ENCODE results near the gene NLRP3.
"Not testable (repeated sequence)": the region's sequence is repeated elsewhere in the genome, so short reads cannot be mapped to it uniquely, and the experiment has no call there.

NLRP3 gene

GRCh38 chr1:247415423-247416361, at the start of gene NLRP3:
Gene NLRP3 (plus strand): TSS chr1:247416173. CDS start chr1:247418801, 2,628 bp downstream.
- no peak for DNase-seq

DNA sequence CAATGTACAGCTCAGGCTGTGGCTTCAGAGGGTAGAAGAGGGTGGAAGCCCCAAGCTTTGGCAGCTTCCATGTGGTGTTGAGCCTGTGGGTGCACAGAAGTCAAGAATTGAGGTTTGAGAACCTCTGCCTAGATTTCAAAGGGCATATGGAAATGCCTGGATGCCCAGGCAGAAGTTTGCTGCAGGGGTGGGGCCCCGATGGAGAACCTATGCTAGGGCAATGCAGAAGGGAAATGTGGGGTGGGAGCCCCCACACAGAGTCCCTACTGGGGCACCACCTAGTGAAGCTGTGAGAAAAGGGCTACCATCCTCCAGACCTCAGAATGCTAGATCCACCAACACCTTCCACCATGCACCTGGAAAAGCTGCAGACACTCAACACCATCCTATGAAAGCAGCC, 49.6 kb upstream of the NLRP3 start:
- not testable (repeated sequence) for DNase-seq

DNA sequence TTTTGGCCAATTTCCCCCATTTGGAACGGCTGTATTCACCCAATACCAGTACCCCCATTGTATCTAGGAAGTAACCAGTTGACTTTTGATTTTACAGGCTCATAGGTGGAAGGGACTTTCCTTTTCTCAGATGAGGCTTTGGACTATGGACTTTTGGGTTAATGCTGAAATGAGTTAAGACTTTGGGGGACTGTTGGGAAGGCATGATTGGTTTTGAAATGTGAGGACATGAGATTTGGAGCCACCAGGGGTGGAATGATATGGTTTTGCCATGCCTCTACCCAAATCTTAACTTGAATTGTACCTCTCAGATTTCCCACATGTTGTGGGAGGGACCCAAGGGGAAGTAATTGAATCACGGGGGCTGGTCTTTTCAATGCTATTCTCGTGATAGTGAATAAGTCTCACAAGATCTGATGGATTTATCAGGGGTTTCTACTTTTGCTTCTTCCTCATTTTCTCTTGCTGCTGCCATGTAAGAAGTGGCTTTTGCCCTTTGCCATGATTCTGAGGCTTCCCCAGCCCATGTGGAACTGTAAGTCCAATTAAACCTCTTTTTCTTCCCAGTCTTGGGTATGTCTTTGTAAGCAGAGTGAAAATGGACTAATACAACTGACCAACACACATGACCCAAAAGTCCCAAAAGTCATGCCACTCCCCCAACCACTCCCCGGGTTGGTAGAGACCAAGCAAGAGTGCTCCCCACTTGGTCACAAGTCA, 48.9 kb upstream of the NLRP3 start:
- DNase-seq = no peak

GRCh38 chr1:247367786-247368422, 48.1 kb upstream of the NLRP3 start:
- DNase-seq = no peak

GRCh38 chr1:247368490-247369145, 47.4 kb upstream of the NLRP3 start:
- no peak for DNase-seq

- no peak for DNase-seq
These were observed 44.9 kb upstream of the NLRP3 start for GRCh38 chr1:247370786-247371732.

- no peak for DNase-seq
These were observed 44.1 kb upstream of the NLRP3 start for GRCh38 chr1:247371801-247372259.

- no peak for DNase-seq
These were observed 42.2 kb upstream of the NLRP3 start for GRCh38 chr1:247373721-247374141.

GRCh38 chr1:247374651-247375334, 41.2 kb upstream of the NLRP3 start:
- DNase-seq = not testable (repeated sequence)

- no peak for DNase-seq
These were observed 40.2 kb upstream of the NLRP3 start for GRCh38 chr1:247375747-247376146.

DNA sequence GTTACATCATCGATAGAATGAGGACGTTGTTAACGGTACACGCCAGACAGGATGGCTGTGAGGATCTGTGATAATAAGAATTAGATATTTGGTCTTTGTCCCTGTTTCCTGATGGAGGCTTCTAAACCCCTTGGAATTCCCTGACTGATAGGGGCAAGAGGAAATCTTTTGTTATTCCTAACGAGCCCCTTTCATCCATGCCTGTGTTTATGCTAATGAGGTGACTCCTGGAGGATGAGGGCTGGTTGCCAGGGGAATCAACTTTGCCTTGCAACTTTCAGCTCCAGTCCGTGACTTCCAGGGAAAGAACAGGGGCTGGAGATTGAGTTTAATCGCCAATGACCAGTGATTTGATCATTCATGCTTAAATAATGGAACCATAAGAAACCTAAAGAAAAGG, 39.3 kb upstream of the NLRP3 start:
- no peak for DNase-seq

- DNase-seq = not testable (repeated sequence)
These were observed 38.3 kb upstream of the NLRP3 start for GRCh38 chr1:247377656-247378055.

GRCh38 chr1:247378334-247379073, 37.5 kb upstream of the NLRP3 start:
- no peak for DNase-seq

- DNase-seq = no peak
These were observed 30.7 kb upstream of the NLRP3 start for GRCh38 chr1:247385283-247385682.

DNA sequence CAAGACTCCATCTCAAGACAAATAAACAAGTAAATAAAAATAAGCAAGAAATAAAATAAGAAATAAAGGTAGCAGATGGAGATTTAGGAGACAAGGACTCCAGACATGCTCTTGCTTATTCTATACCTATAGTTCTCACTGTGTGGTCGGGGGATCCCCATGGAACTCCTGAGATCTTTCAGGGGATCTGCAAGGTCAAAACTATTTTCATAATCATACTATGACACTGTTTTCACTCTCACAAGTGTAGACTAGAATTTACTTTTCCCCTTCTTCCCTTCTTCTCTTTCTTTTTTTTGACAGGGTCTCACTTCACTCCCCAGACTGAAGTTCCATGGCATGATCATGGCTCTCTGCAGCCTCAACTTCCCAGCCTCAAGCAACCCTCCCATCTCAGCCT, 29.8 kb upstream of the NLRP3 start:
- DNase-seq = no peak

GRCh38 chr1:247386687-247387086, 29.3 kb upstream of the NLRP3 start:
- no peak for DNase-seq

DNA sequence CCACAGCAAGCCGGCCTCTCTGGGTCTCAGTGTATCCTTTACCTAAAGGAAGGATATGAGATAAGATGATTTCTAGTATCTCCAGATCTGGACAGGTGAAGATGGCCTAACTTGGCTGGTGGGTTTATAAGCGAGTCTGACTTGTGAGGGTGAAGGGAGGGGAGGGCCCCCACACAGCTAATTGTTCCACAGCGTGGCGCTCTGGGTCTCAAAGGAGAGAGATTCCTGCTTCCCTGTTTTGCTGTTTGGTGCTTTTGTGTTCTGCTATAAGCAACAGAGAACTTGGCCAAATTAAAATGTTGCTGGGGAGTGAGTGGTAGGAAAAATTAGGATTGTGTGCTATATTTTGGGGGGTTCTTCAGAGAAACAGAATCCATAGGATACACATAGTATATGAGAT, 28.9 kb upstream of the NLRP3 start:
- no peak for DNase-seq

DNA sequence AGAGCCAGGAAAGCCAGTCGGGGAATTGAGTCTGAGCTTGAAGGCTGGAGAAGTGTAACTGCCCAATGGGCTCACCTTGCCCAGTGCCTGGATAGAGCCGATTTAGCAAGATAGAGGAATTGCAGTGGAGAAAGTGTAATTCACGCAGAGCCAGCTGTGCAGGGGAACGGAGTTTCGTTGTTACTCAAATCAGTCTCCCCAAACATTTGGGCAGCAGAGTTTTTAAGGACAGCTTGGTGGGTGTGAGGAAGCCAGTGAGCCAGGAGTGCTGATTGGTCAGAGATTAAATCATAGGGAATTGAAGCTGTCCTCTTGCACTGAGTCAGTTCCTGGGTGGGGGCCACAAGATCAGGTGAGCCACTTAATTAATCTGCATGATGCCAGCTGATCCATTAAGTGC, 28.4 kb upstream of the NLRP3 start:
- DNase-seq = no peak

DNA sequence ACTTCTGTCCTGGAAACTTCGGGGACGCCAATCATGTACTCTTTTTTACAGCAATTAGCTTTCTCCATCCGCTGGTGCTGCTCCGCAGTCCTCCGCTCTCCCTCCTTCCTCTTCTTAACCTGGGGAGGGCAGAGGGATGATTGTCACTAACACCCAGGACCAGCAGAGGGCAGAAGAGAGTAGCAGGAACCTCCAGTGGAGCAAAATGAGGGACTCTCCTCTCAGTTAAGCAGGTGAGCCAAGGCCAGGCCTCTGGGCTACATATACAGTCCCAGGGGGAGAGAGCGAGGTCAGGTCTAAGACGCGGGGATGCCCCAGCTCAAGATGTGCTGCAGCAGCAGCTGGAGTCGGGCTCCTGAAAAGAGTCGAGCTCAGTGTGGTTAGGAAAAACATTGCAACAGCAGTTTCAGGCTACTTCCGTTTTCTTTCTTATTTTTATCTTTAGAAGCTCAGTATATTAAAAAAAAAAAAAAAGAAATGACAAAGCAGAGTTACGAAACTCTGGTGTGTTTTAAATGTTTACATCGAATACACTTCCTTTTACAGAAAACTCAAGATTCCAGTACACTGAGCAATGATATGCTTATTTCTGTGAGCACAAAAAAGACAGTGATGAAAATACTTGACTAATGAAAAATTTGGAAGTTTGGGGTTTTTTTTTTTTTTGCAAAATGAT, 25.7 kb upstream of the NLRP3 start:
- peak; percentile 75 for DNase-seq

- no peak for DNase-seq
These were observed 25.0 kb upstream of the NLRP3 start for GRCh38 chr1:247390996-247391395.
